NCI-H2081 (cell line): ENCODE results near the gene GCC1.
A peak's percentile ranks its signal among the peaks of the same experiment; 100 is the strongest.
"Not testable (repeated sequence)": the region's sequence is repeated elsewhere in the genome, so short reads cannot be mapped to it uniquely, and the experiment has no call there.

ENCODE experiments used
- DNase-seq, 2 experiments: peaks; one replicate each; lab custom pipeline; 2025; lab: John Stamatoyannopoulos, UW

GCC1 gene

GRCh38 chr7:127589896-127590295, 4.5 kb upstream of the GCC1 start:
- no peak for DNase-seq

- peak; percentile 70 to 77 for DNase-seq
These were observed 3.5 kb upstream of the GCC1 start for GRCh38 chr7:127588697-127589482.

GRCh38 chr7:127588019-127588696, 2.8 kb upstream of the GCC1 start, which contains the start of gene ARF5:
Gene ARF5, plus strand, starts transcription at chr7:127588411. Its CDS starts 88 bp downstream, at chr7:127588499.
- peak; percentile 84 to 87 for DNase-seq

- no peak for DNase-seq
These were observed 2.2 kb upstream of the GCC1 start for GRCh38 chr7:127587663-127588018.

GRCh38 chr7:127586346-127586745, 950 bp upstream of the GCC1 start:
- DNase-seq, result no peak

- no peak for DNase-seq
These were observed 750 bp downstream of the GCC1 start for GRCh38 chr7:127584648-127585043.

GRCh38 chr7:127582361-127582760, 3.0 kb downstream of the GCC1 start:
- DNase-seq, result no peak

GRCh38 chr7:127581716-127582115, 3.7 kb downstream of the GCC1 start:
- no peak for DNase-seq

GRCh38 chr7:127580612-127581011, 4.8 kb downstream of the GCC1 start:
- no peak for DNase-seq

GRCh38 chr7:127578711-127579275, 6.6 kb downstream of the GCC1 start:
- DNase-seq, result no peak

- peak; percentile 6 to 27 for DNase-seq
These were observed 7.2 kb downstream of the GCC1 start for GRCh38 chr7:127578036-127578684.

GRCh38 chr7:127571741-127572505, 13.5 kb downstream of the GCC1 start:
- DNase-seq, result no peak

- DNase-seq, result not testable (repeated sequence)
These were observed 17.4 kb downstream of the GCC1 start for GRCh38 chr7:127568034-127568433.

- no peak for DNase-seq
These were observed 19.2 kb downstream of the GCC1 start for GRCh38 chr7:127566242-127566641.

- no peak for DNase-seq
These were observed 27.6 kb downstream of the GCC1 start for GRCh38 chr7:127557803-127558202.

GRCh38 chr7:127556404-127556803, 29.0 kb downstream of the GCC1 start:
- no peak for DNase-seq

GRCh38 chr7:127551941-127552340, 33.5 kb downstream of the GCC1 start:
- no peak for DNase-seq

- DNase-seq, result no peak
These were observed 35.1 kb downstream of the GCC1 start for GRCh38 chr7:127550247-127550646.

- DNase-seq, result no peak
These were observed 39.1 kb downstream of the GCC1 start for GRCh38 chr7:127546313-127546712.

- DNase-seq, result no peak
These were observed 43.8 kb downstream of the GCC1 start for GRCh38 chr7:127541548-127541947.

GRCh38 chr7:127540461-127540860, 44.9 kb downstream of the GCC1 start:
- DNase-seq, result not testable (repeated sequence)

- DNase-seq, result no peak
These were observed 46.3 kb downstream of the GCC1 start for GRCh38 chr7:127539116-127539515.
